GM12878 (cell line): ENCODE results near the gene ESR1. TPM values are rescaled to one million over a fixed set of nuclear protein-coding genes. Genes with fewer than 3 reads are reported as not detected.

Experiments used
- ATAC-seq: fragments of 200-7000 bp; cut with Tn5 transposase; 3 replicates; pipeline ENCODE4 v1.9.1; 2020; ENCODE audit warnings: mild to moderate bottlenecking, moderate library complexity
- BruUV-seq: library from RNA; stranded (reverse); fragments of 400-500 nt; replicated peaks from 2 replicates; lab custom pipeline; 2021; lab: Mats Ljungman, UMichigan
- CTCF ChIA-PET: fragments of 300-600 bp; sonication (Branson Sonifier 250); formaldehyde crosslinking; extraction: SDS; loops from one replicate; lab custom pipeline; 2021; ENCODE audit warnings: inconsistent platforms; lab: Yijun Ruan, JAX
- POLR2A ChIA-PET: fragments of 350-600 bp; formaldehyde crosslinking; extraction: SDS; loops from one replicate; lab custom pipeline; 2021; ENCODE audit warnings: inconsistent platforms; lab: Charles Lee
- RAD21 ChIA-PET: fragments of 300-600 bp; sonication (Branson Sonifier 250); formaldehyde crosslinking; loops from one replicate; lab custom pipeline; 2023; ENCODE audit warnings: antibody characterized with exemption; ENCODE audit not compliant: unreplicated experiment; lab: Charles Lee
- SMC1A ChIA-PET: fragments of 300-600 bp; sonication (Branson Sonifier 250); formaldehyde crosslinking; loops from one replicate; lab custom pipeline; 2023; ENCODE audit not compliant: unreplicated experiment, uncharacterized antibody; lab: Charles Lee
- DNase-seq: peaks from one replicate; pipeline ENCODE4 v3.0.0-alpha.2; 2011; ENCODE audit warnings: low read depth, low spot score
- FAIRE-seq: peaks from 3 replicates; lab custom pipeline; 2011; peaks lifted over from hg19 to GRCh38; lab: Jason Lieb, UNC
- H2AFZ ChIP-seq: 2 replicates; pipeline ENCODE4 v1.6.0; 2011; ENCODE audit warnings: low read depth, low read length, control low read depth; ENCODE audit not compliant: control insufficient read depth
- H3K27ac ChIP-seq: 2 replicates; pipeline ENCODE4 v1.5.1; 2011; ENCODE audit warnings: control low read depth; ENCODE audit not compliant: control insufficient read depth, insufficient read depth
- H3K27me3 ChIP-seq, 2 experiments: replicated peaks in 1 of 2; 2 replicates each; pipeline versions ENCODE4 v1.6.0 to v1.6.1; 2011; ENCODE audit warnings: low read length in 1 of 2; ENCODE audit not compliant: control insufficient read depth in 2 of 2, insufficient read depth in 2 of 2
- H3K36me3 ChIP-seq, 2 experiments: 2 replicates each; pipeline ENCODE4 v1.5.1; 2011; ENCODE audit warnings: low read length in 1 of 2; ENCODE audit not compliant: control insufficient read depth in 2 of 2, insufficient read depth in 2 of 2
- H3K4me1 ChIP-seq: 2 replicates; pipeline ENCODE4 v1.6.1; 2011; ENCODE audit warnings: mild to moderate bottlenecking, low read length, moderate library complexity, mixed read lengths; ENCODE audit not compliant: control insufficient read depth, insufficient read depth
- H3K4me2 ChIP-seq: 2 replicates; pipeline ENCODE4 v1.6.0; 2011; ENCODE audit warnings: control low read depth; ENCODE audit not compliant: control insufficient read depth, insufficient read depth
- H3K4me3 ChIP-seq: fragments of 200-600 bp; sonication (generic); 2 replicates; pipeline ENCODE4 v1.5.1; 2016
- H3K79me2 ChIP-seq: 2 replicates; pipeline ENCODE4 v1.6.0; 2011; ENCODE audit warnings: low read length; ENCODE audit not compliant: control insufficient read depth, insufficient read depth
- H3K9ac ChIP-seq: 2 replicates; pipeline ENCODE4 v1.8.0; 2011; ENCODE audit warnings: low read length, control low read depth, mixed read lengths; ENCODE audit not compliant: control insufficient read depth, insufficient read depth
- H3K9me3 ChIP-seq: replicated peaks from 3 replicates; pipeline ENCODE4 v1.5.1; 2011; ENCODE audit warnings: mild to moderate bottlenecking, low read length; ENCODE audit not compliant: control insufficient read depth, insufficient read depth
- H4K20me1 ChIP-seq: 2 replicates; pipeline ENCODE4 v1.6.0; 2011; ENCODE audit not compliant: control insufficient read depth, insufficient read depth
- EZH2 ChIP-seq: IDR thresholded peaks from 2 replicates; pipeline ENCODE4 v1.6.1; 2012; ENCODE audit warnings: low read depth, mild to moderate bottlenecking, control low read depth, inconsistent platforms, low read length, borderline replicate concordance; ENCODE audit not compliant: control insufficient read depth
- IKZF2 ChIP-seq, 2 experiments: fragments of 450-650 bp; IDR thresholded peaks; 2 replicates each; pipeline ENCODE4 v1.6.1; 2017; ENCODE audit warnings: mild to moderate bottlenecking in 2 of 2, moderate library complexity in 2 of 2
- JUND ChIP-seq: IDR thresholded peaks from 2 replicates; pipeline ENCODE4 v1.6.1; 2012; ENCODE audit warnings: low read depth, mild to moderate bottlenecking, low read length, improper control_type of control experiment, moderate library complexity
- KDM1A ChIP-seq: fragments of 200-600 bp; sonication (generic); IDR thresholded peaks from 2 replicates; pipeline ENCODE4 v1.6.1; 2016; ENCODE audit warnings: borderline replicate concordance
- MEF2A ChIP-seq: IDR thresholded peaks from 2 replicates; pipeline ENCODE4 v1.6.1; 2011; ENCODE audit warnings: low read depth, mild to moderate bottlenecking, low read length, moderate library complexity; ENCODE audit not compliant: insufficient read depth
- POLR2AphosphoS2 ChIP-seq: IDR thresholded peaks from 2 replicates; pipeline ENCODE4 v1.6.1; 2011; ENCODE audit warnings: low read depth, mild to moderate bottlenecking, low read length, improper control_type of control experiment, moderate library complexity
- RCOR1 ChIP-seq: conservative IDR thresholded peaks from 2 replicates; pipeline ENCODE4 v1.6.1; 2012; ENCODE audit warnings: low read depth, low read length, improper control_type of control experiment
- TCF7 ChIP-seq: IDR thresholded peaks from 2 replicates; pipeline ENCODE4 v1.6.1; 2014; ENCODE audit warnings: antibody characterized with exemption, borderline replicate concordance
- YY1 ChIP-seq: IDR thresholded peaks from 2 replicates; pipeline ENCODE4 v1.6.1; 2011; ENCODE audit warnings: low read depth, mild to moderate bottlenecking, low read length
- ZNF384 ChIP-seq: IDR thresholded peaks from 2 replicates; pipeline ENCODE4 v1.6.1; 2012; ENCODE audit warnings: low read depth, mild to moderate bottlenecking, low read length, improper control_type of control experiment, borderline replicate concordance
- WGBS: methylation state at CpG from one replicate; pipeline ENCODE4 v1.1.6; 2016; ENCODE audit warnings: low lambda C conversion rate; ENCODE audit not compliant: insufficient replicate concordance, insufficient coverage; ENCODE audit errors: missing lambda C conversion rate; 5-methylcytosine and 5-hydroxymethylcytosine counted together
- in situ Hi-C: fragments of 300-500 bp; cut with MboI; formaldehyde crosslinking; loops from 9 replicates; pipeline ENCODE4 v1.14.3; 2018; ENCODE audit warnings: mixed read lengths
- intact Hi-C: fragments of 100-400 bp; cut with micrococcal nuclease; formaldehyde crosslinking; loops from one replicate; pipeline ENCODE4 v1.14.2; 2022; ENCODE audit not compliant: unreplicated experiment
- polyA plus RNA-seq, 11 experiments: library from polyadenylated mRNA; depleted of rRNA in 4 of 11; unstranded in 6 of 11; stranded (reverse) in 5 of 11; fragments of >200 nt; fragmentation: Nextera tagmentation in 4 of 11; fragmentation: Illumina TruSeq in 1 of 11; extraction: Ambion mirVana in 4 of 11; extraction: Trizol in 1 of 11; gene quantifications; 1 replicate in 1 of 11; 2 replicates in 10 of 11; pipeline versions ENCODE4 v1.2.1 to v1.2.3, GENCODE V29; 2011 to 2016; ENCODE audit warnings: inconsistent platforms in 2 of 11, missing spikeins in 2 of 11, low read depth in 1 of 11
- total RNA-seq, 4 experiments: library from RNA; depleted of rRNA in 3 of 4; stranded (reverse); fragments of >200 nt in 3 of 4; fragmentation: Illumina TruSeq in 1 of 4; extraction: Trizol in 1 of 4; gene quantifications; 2 replicates each; pipeline versions ENCODE4 v1.2.1 to v1.2.3, GENCODE V29; 2013 to 2021
- TF ChIP-seq, protein P1 (sequence below): IDR thresholded peaks from 2 replicates; pipeline ENCODE4 v1.6.1; 2011; ENCODE audit warnings: mild to moderate bottlenecking, low read depth, low read length, moderate library complexity; ENCODE audit not compliant: insufficient replicate concordance
- TF ChIP-seq, protein P2 (sequence below), 3 experiments: IDR thresholded peaks in 2 of 3; conservative IDR thresholded peaks in 1 of 3; 2 replicates each; pipeline ENCODE4 v1.5.1; 2011; ENCODE audit warnings: low read depth in 3 of 3, low read length in 3 of 3, mild to moderate bottlenecking in 3 of 3, control low read depth in 2 of 3, moderate library complexity in 2 of 3, inconsistent platforms in 1 of 3, mixed read lengths in 1 of 3; ENCODE audit not compliant: control insufficient read depth in 2 of 3, insufficient read depth in 1 of 3; ENCODE audit errors: extremely low read depth in 1 of 3
- TF ChIP-seq, protein P3 (sequence below): fragments of 450-650 bp; IDR thresholded peaks from 2 replicates; pipeline ENCODE4 v1.6.1; 2017; ENCODE audit warnings: mild to moderate bottlenecking, low read depth, inconsistent platforms; ENCODE audit not compliant: poor library complexity, severe bottlenecking
- TF ChIP-seq, protein P4 (sequence below): IDR thresholded peaks from 2 replicates; pipeline ENCODE4 v1.6.1; 2012; ENCODE audit warnings: low read depth, low read length, improper control_type of control experiment

The ESR1 gene
- total and polyA plus RNA-seq, 10 of the 15 experiments (the other 5 are each of a cell fraction or from before 2014, with no cell fraction given), result 0.03 to 0.51 (median 0.21) TPM; not detected in 4

DNA sequence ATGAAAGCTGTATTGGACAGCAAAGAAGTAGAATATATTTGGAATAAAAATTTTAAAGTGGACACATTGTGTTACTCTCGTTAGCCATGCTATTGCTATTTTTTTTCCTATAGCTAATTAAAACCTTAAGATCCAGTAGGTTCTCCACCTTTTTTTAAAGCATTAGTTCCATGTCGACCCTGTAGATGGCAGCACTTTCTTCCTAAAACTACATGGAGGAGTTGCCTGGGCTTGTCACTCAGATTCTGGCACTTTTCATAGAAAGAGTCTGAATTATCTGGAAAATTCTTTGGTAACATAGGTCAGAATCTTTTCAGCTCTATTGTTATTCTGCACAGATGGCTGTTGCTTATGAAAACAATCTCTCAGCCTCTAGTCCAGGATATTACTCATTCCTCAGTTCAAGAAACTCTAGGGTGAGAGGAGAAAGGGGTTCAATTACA, 42.0 kb upstream of the ESR1 start (continued):
- TF ChIP-seq, protein P1, sequence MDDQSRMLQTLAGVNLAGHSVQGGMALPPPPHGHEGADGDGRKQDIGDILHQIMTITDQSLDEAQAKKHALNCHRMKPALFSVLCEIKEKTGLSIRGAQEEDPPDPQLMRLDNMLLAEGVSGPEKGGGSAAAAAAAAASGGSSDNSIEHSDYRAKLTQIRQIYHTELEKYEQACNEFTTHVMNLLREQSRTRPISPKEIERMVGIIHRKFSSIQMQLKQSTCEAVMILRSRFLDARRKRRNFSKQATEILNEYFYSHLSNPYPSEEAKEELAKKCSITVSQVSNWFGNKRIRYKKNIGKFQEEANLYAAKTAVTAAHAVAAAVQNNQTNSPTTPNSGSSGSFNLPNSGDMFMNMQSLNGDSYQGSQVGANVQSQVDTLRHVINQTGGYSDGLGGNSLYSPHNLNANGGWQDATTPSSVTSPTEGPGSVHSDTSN, result peak; percentile 64
- TF ChIP-seq ZNF384, result 0 out of 2 replicates have a peak, but pooled peaks have one; percentile 47
- no peak for TF ChIP-seq MEF2A
- TF ChIP-seq POLR2AphosphoS2, result no peak
- TF ChIP-seq, protein P2, sequence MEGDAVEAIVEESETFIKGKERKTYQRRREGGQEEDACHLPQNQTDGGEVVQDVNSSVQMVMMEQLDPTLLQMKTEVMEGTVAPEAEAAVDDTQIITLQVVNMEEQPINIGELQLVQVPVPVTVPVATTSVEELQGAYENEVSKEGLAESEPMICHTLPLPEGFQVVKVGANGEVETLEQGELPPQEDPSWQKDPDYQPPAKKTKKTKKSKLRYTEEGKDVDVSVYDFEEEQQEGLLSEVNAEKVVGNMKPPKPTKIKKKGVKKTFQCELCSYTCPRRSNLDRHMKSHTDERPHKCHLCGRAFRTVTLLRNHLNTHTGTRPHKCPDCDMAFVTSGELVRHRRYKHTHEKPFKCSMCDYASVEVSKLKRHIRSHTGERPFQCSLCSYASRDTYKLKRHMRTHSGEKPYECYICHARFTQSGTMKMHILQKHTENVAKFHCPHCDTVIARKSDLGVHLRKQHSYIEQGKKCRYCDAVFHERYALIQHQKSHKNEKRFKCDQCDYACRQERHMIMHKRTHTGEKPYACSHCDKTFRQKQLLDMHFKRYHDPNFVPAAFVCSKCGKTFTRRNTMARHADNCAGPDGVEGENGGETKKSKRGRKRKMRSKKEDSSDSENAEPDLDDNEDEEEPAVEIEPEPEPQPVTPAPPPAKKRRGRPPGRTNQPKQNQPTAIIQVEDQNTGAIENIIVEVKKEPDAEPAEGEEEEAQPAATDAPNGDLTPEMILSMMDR (IDR thresholded peaks at IDR 0.05 in 2 of 3, conservative IDR thresholded peaks at IDR 0.05 in 1 of 3; ENCODE audit: control insufficient read depth in 2 of 3, extremely low read depth in 1 of 3, insufficient read depth in 1 of 3, low read depth in 3 of 3, low read length in 3 of 3), result peak; percentile 60 to 76 (median 64)
- no peak for TF ChIP-seq EZH2

DNA sequence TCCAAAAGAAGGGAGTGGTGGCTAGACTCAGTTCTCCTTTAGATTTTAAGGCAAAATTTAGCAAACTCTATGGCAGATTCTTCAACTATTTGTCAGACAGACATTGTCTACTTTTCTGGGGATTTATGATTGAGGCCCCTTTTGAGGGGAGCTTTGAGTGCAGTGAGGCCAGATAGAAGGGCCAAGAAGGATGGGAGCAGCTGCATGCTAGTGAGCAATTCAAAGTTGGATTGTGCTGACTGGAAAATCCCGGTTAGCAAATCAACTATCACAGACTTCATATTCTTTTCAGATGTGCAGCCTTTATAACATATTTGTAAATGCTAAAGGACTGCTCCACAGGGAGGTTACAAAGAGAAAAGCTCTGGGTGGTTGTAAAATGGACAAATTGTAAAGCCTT, 35.0 kb upstream of the ESR1 start:
- whole genome bisulfite sequencing, result 0% methylated on average over 1 of the region's 1 CpG
- Histone ChIP-seq H3K9me3 (no peaks in the 10 kb centered on the region), H3K79me2 (no peaks in the 10 kb centered on the region), H3K36me3 (no peaks in the 10 kb centered on the region), H3K9ac (no peak overlapping the region), H3K4me3 (no peak overlapping the region), H3K4me1 (no peaks in the 10 kb centered on the region), H4K20me1 (no peaks in the 10 kb centered on the region), H3K4me2 (no peak overlapping the region), H2AFZ (no peak overlapping the region), H3K27me3 (0 out of 4 replicates have a peak, but pooled peaks cover 0 to 3% of the 10 kb centered on the region in 2 experiments), H3K27ac (no peak overlapping the region)
- ChIA-PET SMC1A (interaction anchor here (0.9 kb wide), 1 partner anchor 35 kb away, joined by 3 read pairs; the partner anchor contains the start of gene ESR1), POLR2A (no interaction called here), CTCF (interaction anchor here (1.4 kb wide), 1 partner anchor 345 kb away, joined by 3 read pairs; no protein-coding TSS in a partner anchor), RAD21 (no interaction called here)
- BruUV-seq, result no TSS peak
- DNase-seq, result no peak
- intact Hi-C loops, result no loop called here
- no peak for ATAC-seq
- in situ Hi-C loops, result no loop called here
- FAIRE-seq, result no peak
- TF ChIP-seq IKZF2 (IDR thresholded peaks at IDR 0.05) (no peak), RCOR1 (no peak), KDM1A (no peak), YY1 (no peak), JUND (no peak), TCF7 (no peak)
- TF ChIP-seq, protein P3, sequence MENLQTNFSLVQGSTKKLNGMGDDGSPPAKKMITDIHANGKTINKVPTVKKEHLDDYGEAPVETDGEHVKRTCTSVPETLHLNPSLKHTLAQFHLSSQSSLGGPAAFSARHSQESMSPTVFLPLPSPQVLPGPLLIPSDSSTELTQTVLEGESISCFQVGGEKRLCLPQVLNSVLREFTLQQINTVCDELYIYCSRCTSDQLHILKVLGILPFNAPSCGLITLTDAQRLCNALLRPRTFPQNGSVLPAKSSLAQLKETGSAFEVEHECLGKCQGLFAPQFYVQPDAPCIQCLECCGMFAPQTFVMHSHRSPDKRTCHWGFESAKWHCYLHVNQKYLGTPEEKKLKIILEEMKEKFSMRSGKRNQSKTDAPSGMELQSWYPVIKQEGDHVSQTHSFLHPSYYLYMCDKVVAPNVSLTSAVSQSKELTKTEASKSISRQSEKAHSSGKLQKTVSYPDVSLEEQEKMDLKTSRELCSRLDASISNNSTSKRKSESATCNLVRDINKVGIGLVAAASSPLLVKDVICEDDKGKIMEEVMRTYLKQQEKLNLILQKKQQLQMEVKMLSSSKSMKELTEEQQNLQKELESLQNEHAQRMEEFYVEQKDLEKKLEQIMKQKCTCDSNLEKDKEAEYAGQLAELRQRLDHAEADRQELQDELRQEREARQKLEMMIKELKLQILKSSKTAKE, result no peak
- TF ChIP-seq, protein P4, sequence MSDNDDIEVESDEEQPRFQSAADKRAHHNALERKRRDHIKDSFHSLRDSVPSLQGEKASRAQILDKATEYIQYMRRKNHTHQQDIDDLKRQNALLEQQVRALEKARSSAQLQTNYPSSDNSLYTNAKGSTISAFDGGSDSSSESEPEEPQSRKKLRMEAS, result no peak
- TF ChIP-seq, all 136 proteins: peak for 0
